Heart left ventricle (tissue), 13 donors: ENCODE results near the gene CLASP2.

Experiments used
- CTCF ChIP-seq, 12 donors: fragments of 200-600 bp; sonication (generic) in 4 of 12; IDR thresholded peaks; one replicate each; pipeline versions ENCODE4 v1.5.0 to v1.8.0; 2018 to 2022; ENCODE audit warnings: antibody characterized with exemption in 12 of 12, mild to moderate bottlenecking in 5 of 12
- POLR2A ChIP-seq, 2 donors: fragments of 450-650 bp; IDR thresholded peaks; one replicate each; pipeline ENCODE4 v1.6.1; 2017; ENCODE audit warnings: antibody characterized with exemption in 2 of 2, mild to moderate bottlenecking in 2 of 2, moderate library complexity in 2 of 2
- donor health status: ischemic (EF 13 %, LVEDD 7.1; RV severe dilation, severe dysfunction).
- donor health status: DM: no; HTN: yes; CAD: no.
- donor health status: DM: no; HTN: no; CAD: no.
- donor health status: ischemic (EF 25% LVEDD 6.9; RV normal size, moderate dysfunction).
- donor health status: ischemic (EF 25% LVEDD 5.7; RV mildly dilated, moderate dysfunction).
- donor health status: ischemic (EF 35%, LVEDD 5.7; RV mildly dilated, moderate dysfunction).
- donor health status: nonischemic (EF 11% LVEDD 7.7; RV severe dilation, severe dysfunction).
- donor health status: DM: yes; HTN: yes; CAD: no.
- donor health status: PGD.
- donor health status: ischemic (EF 29% LVEDD 5.4; RV normal size, mild dysfunction).
- donor health status: nonischemic (EF 23%, LVEDD 6.1; RV moderate dilation, normal function).

- no peak for TF ChIP-seq CTCF (IDR thresholded peaks at IDR 0.05)
- no peak for TF ChIP-seq POLR2A (IDR thresholded peaks at IDR 0.05)
These were observed 80.6 kb downstream of the CLASP2 start for GRCh38 chr3:33637482-33637881.
